Activated CD8-positive, alpha-beta memory T cell treated with anti-CD3 and anti-CD28 coated beads for 4 hours (primary cell): Measurements from ENCODE around the gene VPS37C.
"Not testable (repeated sequence)": the region's sequence is repeated elsewhere in the genome, so short reads cannot be mapped to it uniquely, and the experiment has no call there.

Experiments
- DNase-seq, 2 donors: peaks; one replicate each; pipeline ENCODE4 v3.0.0-alpha.2; 2020; ENCODE audit warnings: low read depth in 2 of 2

Gene VPS37C

GRCh38 chr11:61174949-61175348, 13.7 kb upstream of the VPS37C start:
- no peak for DNase-seq

DNA sequence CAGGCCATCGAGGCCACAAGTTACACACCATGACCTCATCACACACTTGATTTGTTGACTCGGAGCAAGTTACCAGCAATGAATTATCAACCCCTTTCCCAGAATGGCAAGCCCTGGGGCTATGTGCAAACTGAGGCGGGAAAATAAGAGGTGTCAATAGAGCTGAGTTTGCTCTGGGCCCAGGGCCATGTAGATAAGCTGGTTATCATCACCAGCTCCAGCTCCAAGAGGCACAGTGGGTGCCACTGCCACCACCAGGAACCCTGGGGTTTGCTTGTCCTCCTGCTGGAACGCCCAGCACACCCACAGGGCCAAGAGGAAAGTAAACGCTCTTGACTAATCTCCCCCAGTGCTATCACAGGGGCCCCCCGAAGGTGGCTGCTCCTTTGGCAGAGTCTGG, 13.0 kb upstream of the VPS37C start:
- DNase-seq = no peak

DNA sequence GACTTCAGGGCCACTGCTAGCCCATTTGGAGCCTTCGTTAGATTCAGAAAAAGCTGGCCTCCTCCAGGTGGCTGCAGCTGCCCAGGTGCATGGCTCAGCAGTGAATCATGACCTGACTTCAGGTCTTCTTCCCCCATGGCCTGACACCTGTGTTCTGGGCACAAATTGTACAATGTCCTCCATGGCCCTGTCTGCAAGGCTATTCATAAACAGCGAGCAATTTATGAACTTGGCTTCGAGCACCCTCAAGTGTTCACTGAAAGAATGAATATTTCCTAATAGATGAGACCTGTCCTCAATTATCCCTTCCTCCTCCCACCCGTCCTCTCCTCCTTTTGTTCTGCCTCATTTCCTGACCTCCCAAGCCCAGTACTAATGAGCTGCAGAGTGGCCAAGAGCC, 12.2 kb upstream of the VPS37C start:
- no peak for DNase-seq

DNA sequence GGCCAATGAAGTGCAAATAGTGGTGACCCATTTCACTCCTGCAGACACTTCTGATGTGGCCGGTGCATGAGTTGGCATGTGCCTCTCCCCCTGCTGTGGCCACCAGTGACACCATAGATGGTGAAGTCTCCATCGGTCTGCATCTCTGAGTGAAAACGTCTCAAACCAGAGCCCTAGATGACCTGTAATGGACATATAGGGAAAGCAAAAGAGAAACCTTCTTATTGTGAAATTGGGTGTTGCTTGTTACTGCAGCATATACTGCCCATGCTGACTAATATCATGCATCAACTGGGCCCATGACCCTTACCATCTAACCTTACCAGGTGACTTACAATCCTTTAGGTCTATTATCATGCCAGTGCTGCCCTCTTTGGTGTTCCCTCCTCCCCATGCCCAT, 11.7 kb upstream of the VPS37C start:
- no peak for DNase-seq

- DNase-seq = no peak
These were observed 11.1 kb upstream of the VPS37C start for GRCh38 chr11:61172356-61172755.

DNA sequence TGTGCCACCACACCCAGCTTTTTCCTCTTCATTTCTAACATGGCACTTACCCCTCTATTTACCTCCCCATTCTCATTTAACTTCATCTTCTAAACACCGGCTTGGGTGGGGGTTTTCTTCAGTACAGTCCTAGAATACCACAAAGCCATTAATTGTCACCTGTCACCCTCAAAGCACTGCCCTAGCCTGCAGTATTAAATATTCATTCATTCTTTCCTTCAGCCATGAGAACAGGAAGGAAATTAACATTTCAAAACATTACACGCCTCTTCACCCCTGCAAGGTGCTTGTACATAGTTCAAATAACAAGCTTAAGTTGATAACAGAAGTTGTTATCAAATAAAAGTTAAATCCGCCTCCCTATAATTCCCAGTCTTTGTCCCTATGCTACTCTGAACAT, 10.7 kb upstream of the VPS37C start:
- no peak for DNase-seq

DNA sequence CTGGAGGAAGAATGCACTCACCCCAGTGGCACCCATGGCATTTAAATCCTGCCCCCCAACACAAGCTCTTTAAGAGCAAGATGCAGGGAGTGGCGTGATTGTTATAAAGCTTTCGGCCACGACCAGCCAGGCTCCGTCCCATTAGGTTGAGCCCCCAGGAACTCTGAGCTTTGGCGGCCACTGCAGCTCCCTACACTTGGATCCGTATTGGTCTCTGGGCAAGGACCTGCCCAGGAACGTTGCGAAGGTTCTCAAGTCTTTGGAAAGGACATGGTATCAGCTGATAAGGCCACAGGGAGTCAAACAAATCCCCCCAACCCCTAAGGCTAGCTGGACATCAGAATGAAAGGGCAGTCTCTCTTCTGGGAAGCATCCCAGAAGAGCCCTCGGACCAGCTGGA, 9.3 kb upstream of the VPS37C start:
- DNase-seq = no peak

DNA sequence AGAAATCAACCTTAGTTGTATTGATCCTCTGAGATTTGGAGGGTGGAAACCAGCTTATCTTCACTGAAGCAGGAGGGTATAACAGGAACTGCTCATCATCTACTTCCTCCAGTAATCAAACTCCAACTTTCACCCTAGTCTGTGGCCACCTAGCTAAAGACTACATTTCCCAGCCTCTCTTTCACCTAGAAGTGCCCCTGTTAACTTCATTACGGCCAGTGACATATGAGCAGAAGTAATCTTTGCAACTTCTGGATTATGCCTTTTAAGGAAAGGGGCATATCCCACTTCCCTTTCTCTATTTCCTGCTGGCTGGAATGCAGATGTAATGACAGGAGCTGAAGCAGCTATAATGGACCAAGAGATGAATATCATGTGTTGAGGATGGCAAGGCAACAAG, 7.6 kb upstream of the VPS37C start:
- DNase-seq = no peak

DNA sequence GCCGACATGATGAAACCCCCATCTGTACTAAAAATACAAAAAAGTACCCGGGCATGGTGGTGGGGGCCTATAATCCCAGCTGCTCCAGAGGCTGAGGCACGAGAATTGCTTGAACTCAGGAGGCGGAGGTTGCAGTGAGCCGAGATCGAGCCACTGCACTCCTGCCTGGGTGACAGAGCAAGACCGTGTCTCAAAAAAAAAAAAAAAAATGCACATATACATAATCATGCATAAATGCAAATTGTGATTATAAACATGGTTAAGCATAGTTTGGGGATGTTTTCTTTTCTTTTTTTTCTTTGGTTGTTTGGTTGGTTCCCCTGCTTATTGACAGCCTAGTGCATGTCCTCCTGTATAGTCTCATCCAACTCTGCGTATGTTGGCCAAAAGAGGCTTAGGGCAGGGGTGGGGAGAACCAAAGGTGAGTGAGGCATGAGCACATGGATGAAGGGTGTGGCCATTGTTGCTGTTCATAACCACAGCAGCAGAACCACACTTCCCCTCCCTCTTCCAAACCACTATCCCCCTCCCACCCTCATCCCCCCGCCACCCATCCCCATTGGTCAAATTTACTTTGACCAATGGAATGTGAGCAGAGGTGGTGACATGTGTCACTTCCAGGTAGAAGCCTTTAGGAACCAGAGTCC, 6.9 kb upstream of the VPS37C start:
- DNase-seq = no peak

- DNase-seq = not testable (repeated sequence)
These were observed 5.1 kb upstream of the VPS37C start for GRCh38 chr11:61166331-61166730.

DNA sequence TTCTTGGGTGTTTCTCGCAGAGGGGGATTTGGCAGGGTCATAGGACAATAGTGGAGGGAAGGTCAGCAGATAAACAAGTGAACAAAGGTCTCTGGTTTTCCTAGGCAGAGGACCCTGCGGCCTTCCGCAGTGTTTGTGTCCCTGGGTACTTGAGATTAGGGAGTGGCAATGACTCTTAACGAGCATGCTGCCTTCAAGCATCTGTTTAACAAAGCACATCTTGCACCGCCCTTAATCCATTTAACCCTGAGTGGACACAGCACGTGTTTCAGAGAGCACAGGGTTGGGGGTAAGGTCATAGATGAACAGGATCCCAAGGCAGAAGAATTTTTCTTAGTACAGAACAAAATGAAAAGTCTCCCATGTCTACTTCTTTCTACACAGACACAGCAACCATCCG, 4.6 kb upstream of the VPS37C start:
- not testable (repeated sequence) for DNase-seq

DNA sequence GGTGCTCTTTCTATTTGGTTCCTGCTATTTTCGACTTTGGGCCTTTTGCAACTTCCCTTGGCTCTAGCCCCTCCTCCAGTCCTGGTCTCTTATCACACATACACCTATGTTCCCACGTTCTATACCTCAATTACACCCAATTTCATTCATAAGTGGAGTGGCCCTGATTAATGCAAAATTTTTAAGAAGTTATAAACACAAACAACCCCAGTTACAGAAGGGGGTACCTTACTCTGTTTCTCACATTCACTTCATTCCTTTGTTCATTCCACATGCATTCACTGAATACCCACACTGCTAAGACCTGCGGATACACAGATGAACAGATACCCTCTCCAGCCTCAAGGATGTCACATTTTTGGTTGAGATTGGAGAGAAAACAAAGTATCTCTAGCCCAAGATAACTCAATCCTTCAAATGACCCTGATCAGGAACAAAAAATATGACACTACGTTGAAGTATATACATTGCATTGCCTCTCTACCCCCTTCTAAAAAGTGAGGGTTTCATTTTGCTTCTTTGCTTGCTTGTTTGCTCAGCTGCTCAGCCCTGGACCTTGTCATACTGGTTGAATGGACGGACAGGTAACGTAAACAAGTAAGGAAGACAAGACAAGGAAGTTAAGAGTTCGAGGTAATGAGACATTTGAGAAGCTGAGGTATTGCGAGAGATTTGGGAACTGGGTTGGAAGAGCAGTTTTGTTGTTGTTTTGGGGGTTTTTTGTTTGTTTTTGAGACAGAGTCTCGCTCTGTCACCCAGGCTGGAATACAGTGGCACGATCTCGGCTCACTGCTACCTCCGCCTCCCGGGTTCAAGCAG, 3.6 kb upstream of the VPS37C start:
- no peak for DNase-seq

GRCh38 chr11:61163714-61164605, 2.7 kb upstream of the VPS37C start:
- no peak for DNase-seq

DNA sequence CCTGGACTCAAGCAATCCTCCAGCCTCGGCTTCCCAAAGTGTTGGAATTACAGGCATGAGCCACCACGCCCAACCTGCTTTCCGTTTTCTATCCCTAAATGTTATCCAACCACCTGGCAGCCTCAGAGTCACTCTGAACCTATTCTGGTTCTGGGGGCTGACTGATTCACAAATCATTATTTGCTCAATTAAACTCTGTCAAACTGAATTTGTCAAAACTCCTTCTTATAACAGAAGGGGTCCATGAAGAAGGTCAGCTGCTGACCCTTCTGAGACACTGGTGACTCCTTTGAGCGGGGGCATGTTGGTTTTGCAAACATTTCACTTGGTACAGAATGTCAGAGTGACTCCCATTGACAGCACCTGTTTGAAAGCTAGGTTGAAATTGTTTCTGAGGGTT, 1.8 kb upstream of the VPS37C start:
- DNase-seq = no peak

DNA sequence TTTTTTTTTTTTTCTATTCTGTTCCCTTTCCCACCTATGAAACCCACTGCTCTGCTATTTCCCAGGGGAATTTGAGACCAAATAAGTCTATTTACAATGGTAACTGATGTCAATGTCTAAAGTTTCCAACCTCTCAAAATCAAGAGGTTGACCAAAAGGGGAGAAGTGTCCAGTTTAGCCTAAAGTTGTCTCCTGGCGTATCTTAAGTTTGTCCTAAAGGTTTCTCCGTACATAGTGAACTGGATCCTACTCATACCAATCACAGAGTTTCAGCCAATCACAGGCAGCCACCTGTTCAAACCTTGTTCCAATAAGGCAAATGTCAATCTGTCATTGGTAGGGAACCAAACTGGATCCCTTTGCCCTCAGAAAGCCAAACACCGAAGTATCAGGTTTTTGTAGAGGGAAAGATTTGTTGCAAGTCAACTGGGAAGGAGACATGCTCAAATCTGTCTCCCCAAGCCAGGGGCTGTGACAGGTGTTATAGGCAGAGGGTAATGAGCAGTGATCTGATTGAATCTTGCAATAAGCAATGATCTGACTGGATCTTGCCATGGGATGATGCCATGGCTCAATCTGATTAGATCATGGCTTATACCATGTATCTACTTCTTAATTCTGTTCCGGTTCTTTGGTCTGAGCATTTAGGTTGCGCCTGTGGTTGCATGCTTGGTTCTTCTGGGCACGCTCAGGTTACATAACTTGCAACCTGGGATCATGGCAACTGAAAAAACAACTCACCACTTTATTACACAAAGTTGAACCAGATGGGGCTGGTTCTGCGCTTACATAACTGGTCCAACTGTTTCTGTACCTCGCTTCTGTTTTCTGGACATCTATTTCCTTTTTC, 1.1 kb upstream of the VPS37C start:
- no peak for DNase-seq

DNA sequence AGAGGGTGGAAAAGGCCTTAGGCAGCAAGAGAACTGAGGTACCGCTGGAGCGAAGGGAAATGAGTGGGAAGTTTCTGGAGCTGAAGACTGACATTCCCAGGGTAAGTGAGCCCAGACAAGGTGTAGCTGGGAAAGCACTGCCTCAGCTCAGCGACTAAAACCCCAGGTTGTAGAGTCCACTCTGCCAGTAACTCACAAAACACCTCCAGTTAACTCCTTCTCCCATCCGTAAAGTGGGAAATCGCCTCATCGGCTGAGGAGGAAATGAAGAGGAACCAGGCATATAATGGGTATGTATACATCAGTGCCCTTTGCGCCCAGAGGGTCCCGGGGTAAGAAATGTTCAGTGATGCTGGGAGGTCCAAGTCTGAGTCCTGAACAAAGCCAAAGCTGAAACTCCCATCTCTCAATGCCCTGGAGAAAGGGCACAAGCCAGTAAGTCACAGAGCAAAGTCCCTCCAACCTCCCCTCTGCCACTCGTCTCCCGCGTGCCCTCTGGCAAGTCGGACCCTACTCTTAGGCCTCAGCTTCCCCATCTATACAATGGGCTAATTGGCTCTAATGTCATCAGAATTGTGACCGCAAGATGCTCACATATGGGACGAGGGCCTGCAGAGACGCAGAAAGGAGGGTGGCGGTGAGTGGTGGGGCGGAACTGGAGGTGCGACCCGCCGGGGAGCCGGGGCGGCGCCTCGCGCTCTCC, 588 bp downstream of the VPS37C start:
- DNase-seq = no peak

DNA sequence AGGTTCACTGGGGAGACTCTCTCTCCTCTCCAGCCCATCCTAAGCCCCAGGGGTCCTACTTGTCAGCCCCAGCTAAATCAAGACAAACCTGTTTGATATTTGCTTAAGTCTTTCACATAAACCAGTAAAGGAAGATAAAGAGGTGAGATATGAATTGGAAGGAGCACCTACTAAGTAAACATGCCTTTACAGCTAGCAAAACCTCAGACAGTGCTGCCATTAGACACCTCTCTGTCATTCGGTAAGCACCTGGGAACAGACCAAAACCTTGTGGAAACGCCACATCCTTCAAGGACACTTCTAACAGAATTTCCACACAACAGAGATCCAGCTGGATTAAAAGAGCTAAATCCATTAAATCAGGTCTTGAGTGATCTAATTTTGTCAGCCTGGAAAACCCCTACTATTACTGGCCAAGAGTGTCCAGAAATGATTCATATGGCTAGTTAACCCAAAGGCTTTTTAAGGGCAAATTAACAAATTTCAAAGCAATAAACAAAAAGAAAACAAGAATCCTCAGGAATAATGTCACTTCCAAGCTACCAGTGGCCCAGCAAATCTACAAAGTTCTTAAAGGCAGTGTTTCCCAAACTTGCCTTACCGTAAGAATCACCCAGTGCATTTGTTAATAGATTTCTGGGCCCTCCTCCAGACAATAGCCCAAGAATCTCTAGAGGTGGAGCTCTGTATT, 2.4 kb downstream of the VPS37C start:
- DNase-seq = no peak

GRCh38 chr11:61157743-61158142, 3.5 kb downstream of the VPS37C start:
- DNase-seq = no peak

- DNase-seq = no peak
These were observed 5.5 kb downstream of the VPS37C start for GRCh38 chr11:61155741-61156140.

- DNase-seq = no peak
These were observed 5.9 kb downstream of the VPS37C start for GRCh38 chr11:61155312-61155711.
